ENCODE results near the gene LRTM2. TPM values are rescaled to one million over a fixed set of nuclear protein-coding genes. Genes with fewer than 3 reads are reported as not detected.

LRTM2 gene
- polyA plus RNA-seq, 1 donor (not counting 4 experiments of a cell fraction or from before 2014, with no cell fraction given) = not detected

DNA sequence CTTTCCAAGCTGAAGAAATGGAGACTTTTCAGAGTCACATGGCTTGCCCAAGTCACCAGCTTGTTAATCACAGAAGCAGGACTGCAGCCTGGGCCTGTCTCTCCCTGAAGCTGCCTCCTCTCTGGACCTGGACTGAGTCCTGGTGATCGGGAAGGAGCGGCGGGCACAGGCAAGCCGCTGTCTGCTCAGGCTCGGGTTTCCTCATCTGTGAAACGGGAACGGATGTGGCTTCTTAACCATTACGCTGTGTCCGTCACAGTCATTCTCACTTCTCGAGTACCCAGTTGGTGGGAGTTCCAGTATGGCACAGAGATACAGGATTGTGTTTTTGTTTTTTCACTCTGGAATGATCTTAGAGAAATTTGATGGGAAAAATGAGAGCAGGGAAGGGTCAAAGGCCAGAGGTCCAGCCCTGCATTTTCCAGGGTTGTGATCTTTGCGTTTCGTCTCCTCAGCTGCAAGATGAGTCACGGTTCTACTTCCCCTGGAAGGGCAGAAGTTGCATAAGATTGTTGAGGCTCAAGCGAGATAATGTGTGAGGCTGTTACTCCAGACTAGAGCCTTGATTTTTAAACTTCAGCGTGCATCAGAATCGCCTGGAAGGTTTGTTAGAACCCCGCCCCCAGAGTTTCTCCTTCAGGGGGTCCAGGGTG is 7.6 kb upstream of the LRTM2 start:
- TF ChIP-seq, protein P1, sequence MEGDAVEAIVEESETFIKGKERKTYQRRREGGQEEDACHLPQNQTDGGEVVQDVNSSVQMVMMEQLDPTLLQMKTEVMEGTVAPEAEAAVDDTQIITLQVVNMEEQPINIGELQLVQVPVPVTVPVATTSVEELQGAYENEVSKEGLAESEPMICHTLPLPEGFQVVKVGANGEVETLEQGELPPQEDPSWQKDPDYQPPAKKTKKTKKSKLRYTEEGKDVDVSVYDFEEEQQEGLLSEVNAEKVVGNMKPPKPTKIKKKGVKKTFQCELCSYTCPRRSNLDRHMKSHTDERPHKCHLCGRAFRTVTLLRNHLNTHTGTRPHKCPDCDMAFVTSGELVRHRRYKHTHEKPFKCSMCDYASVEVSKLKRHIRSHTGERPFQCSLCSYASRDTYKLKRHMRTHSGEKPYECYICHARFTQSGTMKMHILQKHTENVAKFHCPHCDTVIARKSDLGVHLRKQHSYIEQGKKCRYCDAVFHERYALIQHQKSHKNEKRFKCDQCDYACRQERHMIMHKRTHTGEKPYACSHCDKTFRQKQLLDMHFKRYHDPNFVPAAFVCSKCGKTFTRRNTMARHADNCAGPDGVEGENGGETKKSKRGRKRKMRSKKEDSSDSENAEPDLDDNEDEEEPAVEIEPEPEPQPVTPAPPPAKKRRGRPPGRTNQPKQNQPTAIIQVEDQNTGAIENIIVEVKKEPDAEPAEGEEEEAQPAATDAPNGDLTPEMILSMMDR (optimal IDR thresholded peaks at IDR 0.05 in 1 of 3, IDR thresholded peaks at IDR 0.05 in 1 of 3, conservative IDR thresholded peaks at IDR 0.05 in 1 of 3; ENCODE audit: extremely low read depth in 1 of 3, insufficient read depth in 2 of 3, low read length in 3 of 3) = no peak
- no peak for TF ChIP-seq EZH2 (IDR thresholded peaks at IDR 0.05; ENCODE audit: low read length)
- dilution Hi-C loops (cut with MboI; ENCODE audit: extremely low pct_ligation_motif_present, low sequenced_read_pairs) = no loop called here
- DNase-seq (ENCODE audit: low read depth, low spot score) = no peak

DNA sequence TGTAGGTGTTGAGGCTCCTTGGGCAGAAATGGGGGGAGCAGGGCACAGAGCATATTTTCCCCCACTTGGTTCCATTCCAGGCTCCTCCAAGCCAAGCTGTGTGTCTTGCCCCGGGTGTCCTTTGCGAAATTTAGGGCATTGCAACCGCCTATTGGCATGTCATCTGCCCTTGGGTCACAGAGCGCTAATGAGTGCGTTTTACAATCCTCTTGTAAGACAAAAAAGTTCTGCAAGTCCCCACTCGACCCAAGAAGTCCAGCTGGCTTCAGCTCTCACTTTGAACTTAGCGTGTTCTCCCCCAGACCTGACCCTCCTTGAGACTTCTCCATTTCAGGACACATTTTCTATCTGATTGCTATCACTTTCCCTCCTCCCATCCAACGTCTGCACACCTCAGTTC is 6.1 kb upstream of the LRTM2 start:
- dilution Hi-C loops (cut with MboI; ENCODE audit: extremely low pct_ligation_motif_present, low sequenced_read_pairs) = no loop called here
- no peaks in the 10 kb centered on the region for H3K79me2 ChIP-seq (ENCODE audit: control insufficient read depth, insufficient read depth, low read length)
- no peaks in the 10 kb centered on the region for H4K20me1 ChIP-seq (ENCODE audit: control insufficient read depth, extremely low read depth, insufficient read depth, low read length)
- H2AFZ ChIP-seq (ENCODE audit: control insufficient read depth, low read length) = no peak overlapping the region
- H3K27me3 ChIP-seq (ENCODE audit: control insufficient read depth, extremely low read depth, insufficient read depth, low read length) = peaks cover 27% of the 10 kb centered on the region
- no peaks in the 10 kb centered on the region for H3K9me1 ChIP-seq (ENCODE audit: control insufficient read depth, extremely low read depth, insufficient read depth, low read length)
- no peak overlapping the region for H3K27ac ChIP-seq (ENCODE audit: control insufficient read depth, insufficient read depth, low read length)
- H3K4me2 ChIP-seq (ENCODE audit: control insufficient read depth, extremely low read depth, insufficient read depth, low read depth, low read length) = no peak overlapping the region
- DNase-seq (ENCODE audit: low read depth, low spot score) (no peak), FAIRE-seq (no peak)
- TF ChIP-seq, protein P1 (optimal IDR thresholded peaks at IDR 0.05 in 1 of 3, IDR thresholded peaks at IDR 0.05 in 1 of 3, conservative IDR thresholded peaks at IDR 0.05 in 1 of 3; ENCODE audit: extremely low read depth in 1 of 3, insufficient read depth in 2 of 3, low read length in 3 of 3) = no peak
- TF ChIP-seq EZH2 (IDR thresholded peaks at IDR 0.05; ENCODE audit: low read length) = peak; percentile 52
- no peak overlapping the region for H3K9ac ChIP-seq (ENCODE audit: control insufficient read depth, extremely low read depth, insufficient read depth, low read length)
- H3K4me3 ChIP-seq (ENCODE audit: control insufficient read depth in 2 of 3, extremely low read depth in 1 of 3, insufficient read depth in 2 of 3, low read depth in 1 of 3, low read length in 3 of 3) = no peak overlapping the region
- no peaks in the 10 kb centered on the region for H3K9me3 ChIP-seq (ENCODE audit: control insufficient read depth, low read depth, low read length)
- no peaks in the 10 kb centered on the region for H3K36me3 ChIP-seq (ENCODE audit: control insufficient read depth in 2 of 2, extremely low read depth in 1 of 2, insufficient read depth in 2 of 2, low read length in 2 of 2)
- no peaks in the 10 kb centered on the region for H3K4me1 ChIP-seq (ENCODE audit: control insufficient read depth, extremely low read depth, insufficient read depth, low read length)

More for the DNA sequence above, 7.6 kb upstream of the LRTM2 start:
- H3K36me3 ChIP-seq (ENCODE audit: control insufficient read depth in 2 of 2, extremely low read depth in 1 of 2, insufficient read depth in 2 of 2, low read length in 2 of 2) = no peaks in the 10 kb centered on the region
- H3K9ac ChIP-seq (ENCODE audit: control insufficient read depth, extremely low read depth, insufficient read depth, low read length) = no peak overlapping the region
- H3K4me2 ChIP-seq (ENCODE audit: control insufficient read depth, extremely low read depth, insufficient read depth, low read depth, low read length) = no peak overlapping the region
- H3K27ac ChIP-seq (ENCODE audit: control insufficient read depth, insufficient read depth, low read length) = no peak overlapping the region
- H3K9me1 ChIP-seq (ENCODE audit: control insufficient read depth, extremely low read depth, insufficient read depth, low read length) = no peaks in the 10 kb centered on the region
- H3K4me3 ChIP-seq (ENCODE audit: control insufficient read depth in 2 of 3, extremely low read depth in 1 of 3, insufficient read depth in 2 of 3, low read depth in 1 of 3, low read length in 3 of 3) = no peak overlapping the region
- no peaks in the 10 kb centered on the region for H3K79me2 ChIP-seq (ENCODE audit: control insufficient read depth, insufficient read depth, low read length)
- no peaks in the 10 kb centered on the region for H3K4me1 ChIP-seq (ENCODE audit: control insufficient read depth, extremely low read depth, insufficient read depth, low read length)
- no peaks in the 10 kb centered on the region for H3K9me3 ChIP-seq (ENCODE audit: control insufficient read depth, low read depth, low read length)
- H4K20me1 ChIP-seq (ENCODE audit: control insufficient read depth, extremely low read depth, insufficient read depth, low read length) = no peaks in the 10 kb centered on the region
- no peak for FAIRE-seq
- H2AFZ ChIP-seq (ENCODE audit: control insufficient read depth, low read length) = no peak overlapping the region
- H3K27me3 ChIP-seq (ENCODE audit: control insufficient read depth, extremely low read depth, insufficient read depth, low read length) = peaks cover 23% of the 10 kb centered on the region
